ENCODE measurements around the gene PPP4R4. TPM values are rescaled to one million over a fixed set of nuclear protein-coding genes. Genes with fewer than 3 reads are reported as not detected.
A peak's percentile ranks its signal among the peaks of the same experiment; 100 is the strongest.

The PPP4R4 gene
- total and polyA plus RNA-seq, 2 experiments from 2014 or later, result 3.0 to 11.1 TPM

GRCh38 chr14:94306047-94306978 lies 132.2 kb downstream of the PPP4R4 start (continued):
- TF ChIP-seq CTCF (conservative IDR thresholded peaks at IDR 0.05; ENCODE audit: low read depth in 2 of 2) (no peak), EZH2phosphoT487 (IDR thresholded peaks at IDR 0.05; ENCODE audit: unreplicated experiment) (no peak), EZH2 (IDR thresholded peaks at IDR 0.05; ENCODE audit: low read depth, unreplicated experiment) (no peak), REST (IDR thresholded peaks at IDR 0.05; ENCODE audit: unreplicated experiment) (no peak)
- TF ChIP-seq, protein P1, sequence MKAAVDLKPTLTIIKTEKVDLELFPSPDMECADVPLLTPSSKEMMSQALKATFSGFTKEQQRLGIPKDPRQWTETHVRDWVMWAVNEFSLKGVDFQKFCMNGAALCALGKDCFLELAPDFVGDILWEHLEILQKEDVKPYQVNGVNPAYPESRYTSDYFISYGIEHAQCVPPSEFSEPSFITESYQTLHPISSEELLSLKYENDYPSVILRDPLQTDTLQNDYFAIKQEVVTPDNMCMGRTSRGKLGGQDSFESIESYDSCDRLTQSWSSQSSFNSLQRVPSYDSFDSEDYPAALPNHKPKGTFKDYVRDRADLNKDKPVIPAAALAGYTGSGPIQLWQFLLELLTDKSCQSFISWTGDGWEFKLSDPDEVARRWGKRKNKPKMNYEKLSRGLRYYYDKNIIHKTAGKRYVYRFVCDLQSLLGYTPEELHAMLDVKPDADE (IDR thresholded peaks at IDR 0.05), result no peak

- H2AFZ ChIP-seq, result 0 out of 2 replicates have a peak overlapping the region, but pooled peaks have one; percentile 56
- H4K20me1 ChIP-seq (replicated peaks; ENCODE audit: insufficient read depth), result no peaks in the 10 kb centered on the region
- Mint-ChIP-seq H3K36me3 (ENCODE audit: low read depth) (peaks cover 10% of the 10 kb centered on the region), H3K27me3 (ENCODE audit: insufficient read depth, low read depth, poor library complexity) (peaks cover 1% of the 10 kb centered on the region), H3K9me3 (peaks cover 21% of the 10 kb centered on the region), H3K27ac (no peak overlapping the region), H3K4me3 (no peak overlapping the region), H3K4me1 (no peaks in the 10 kb centered on the region)
- TF ChIP-seq CTCF (conservative IDR thresholded peaks at IDR 0.05; ENCODE audit: low read depth in 2 of 2) (peak; percentile 80 to 81), NANOG (IDR thresholded peaks at IDR 0.05; ENCODE audit: borderline replicate concordance) (no peak)
- no peaks in the 10 kb centered on the region for H3K79me2 ChIP-seq (replicated peaks; ENCODE audit: insufficient read depth)
- no peaks in the 10 kb centered on the region for H3K9me2 ChIP-seq (ENCODE audit: insufficient read depth)
- H3K4me1 ChIP-seq (ENCODE audit: insufficient read depth), result no peaks in the 10 kb centered on the region
- no peaks in the 10 kb centered on the region for H3K36me3 ChIP-seq (ENCODE audit: insufficient read depth)
- no peak overlapping the region for H3K4me2 ChIP-seq
- H3K4me3 ChIP-seq, result no peak overlapping the region
- H3F3A ChIP-seq (replicated peaks; ENCODE audit: low read depth), result no peaks in the 10 kb centered on the region
- no peaks in the 10 kb centered on the region for H3K27me3 ChIP-seq (ENCODE audit: insufficient read depth)
- ATAC-seq, result peak; percentile 65
- peak; percentile 72 for DNase-seq (ENCODE audit: low spot score)
- H3K27ac ChIP-seq (ENCODE audit: low read depth), result no peak overlapping the region
Measured at GRCh38 chr14:94307410-94307992, 133.4 kb downstream of the PPP4R4 start.

All from GM23338 (cell line).